ENCODE data around the gene LRRC1. TPM values are rescaled to one million over a fixed set of nuclear protein-coding genes. Genes with fewer than 3 reads are reported as not detected.

Gene LRRC1
- total RNA-seq, 1 experiment from 2014 or later: 10.3 TPM

DNA sequence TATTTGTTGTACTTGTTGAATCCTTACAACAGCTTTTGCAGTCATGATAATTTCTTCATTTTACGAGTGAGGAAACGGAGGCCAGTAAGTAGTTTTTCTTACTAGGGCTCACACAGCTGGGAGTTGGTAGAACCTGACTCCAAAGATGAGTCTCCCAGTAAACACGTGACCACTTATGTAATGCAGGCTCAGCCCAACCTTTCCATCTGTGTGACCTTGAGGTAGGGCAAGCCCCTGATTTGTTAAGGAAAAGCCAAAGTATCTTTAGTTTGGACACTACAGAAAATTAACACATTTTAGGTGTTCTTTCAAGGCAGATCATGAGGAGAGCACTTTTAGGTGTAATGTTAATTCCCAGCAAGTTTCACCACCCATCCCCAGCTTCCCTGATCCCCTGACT is 111.3 kb downstream of the LRRC1 start:
- H3K4me3 Mint-ChIP-seq: no peak overlapping the region
- Histone ChIP-seq H4K8ac (replicated peaks; ENCODE audit: insufficient read length, low read depth, low read length) (no peak overlapping the region), H3K27me3 (ENCODE audit: insufficient read depth, low read length) (no peaks in the 10 kb centered on the region), H3K23ac (ENCODE audit: insufficient read length, low read depth, low read length) (no peak overlapping the region), H3K23me2 (ENCODE audit: insufficient read length, low read depth, low read length, poor library complexity, severe bottlenecking) (no peaks in the 10 kb centered on the region), H3K79me2 (ENCODE audit: insufficient read depth, low read length) (no peaks in the 10 kb centered on the region), H2BK15ac (ENCODE audit: low read depth, low read length) (no peak overlapping the region), H2BK120ac (ENCODE audit: low read depth, low read length, poor library complexity, severe bottlenecking) (no peak overlapping the region), H3K9me3 (ENCODE audit: control insufficient read depth, low read depth, low read length) (no peaks in the 10 kb centered on the region), H2AK5ac (ENCODE audit: insufficient read length, low read length) (no peak overlapping the region), H2BK20ac (ENCODE audit: low read depth, low read length, poor library complexity, severe bottlenecking) (no peak overlapping the region), H2BK12ac (ENCODE audit: insufficient read length, low read depth, low read length) (no peak overlapping the region), H4K91ac (ENCODE audit: insufficient read length, low read depth, low read length) (no peak overlapping the region), H3K4ac (ENCODE audit: low read depth, low read length) (no peak overlapping the region), H3K4me1 (ENCODE audit: insufficient read depth, low read length) (no peaks in the 10 kb centered on the region; the same call in 1 of the 2 replicates), H3K79me1 (ENCODE audit: insufficient read depth, low read depth, low read length, poor library complexity, severe bottlenecking) (no peaks in the 10 kb centered on the region), H3K14ac (ENCODE audit: insufficient read depth, low read length) (no peak overlapping the region), H2AFZ (ENCODE audit: low read length) (no peak overlapping the region), H4K5ac (ENCODE audit: insufficient read length, low read depth, low read length) (no peak overlapping the region), H3K18ac (ENCODE audit: insufficient read length, low read depth, low read length) (no peak overlapping the region), H4K20me1 (ENCODE audit: control insufficient read depth, insufficient read depth, insufficient read length) (no peaks in the 10 kb centered on the region), H2BK5ac (ENCODE audit: insufficient read length, low read length) (no peak overlapping the region), H3K27ac (ENCODE audit: insufficient read length, low read depth, low read length) (no peak overlapping the region), H3K9ac (ENCODE audit: extremely low read depth, insufficient read length, low read length) (no peak overlapping the region), H3K56ac (ENCODE audit: insufficient read length, low read depth, low read length) (no peak overlapping the region), H3K4me2 (ENCODE audit: insufficient read depth, insufficient read length, low read length) (no peak overlapping the region), H3T11ph (ENCODE audit: low read length) (no peak overlapping the region)
- DNase-seq: no peak
- no peaks in the 10 kb centered on the region for H3K27me3 Mint-ChIP-seq (ENCODE audit: low read depth)
- H3K9me3 Mint-ChIP-seq: no peaks in the 10 kb centered on the region
- TF ChIP-seq, protein P1, sequence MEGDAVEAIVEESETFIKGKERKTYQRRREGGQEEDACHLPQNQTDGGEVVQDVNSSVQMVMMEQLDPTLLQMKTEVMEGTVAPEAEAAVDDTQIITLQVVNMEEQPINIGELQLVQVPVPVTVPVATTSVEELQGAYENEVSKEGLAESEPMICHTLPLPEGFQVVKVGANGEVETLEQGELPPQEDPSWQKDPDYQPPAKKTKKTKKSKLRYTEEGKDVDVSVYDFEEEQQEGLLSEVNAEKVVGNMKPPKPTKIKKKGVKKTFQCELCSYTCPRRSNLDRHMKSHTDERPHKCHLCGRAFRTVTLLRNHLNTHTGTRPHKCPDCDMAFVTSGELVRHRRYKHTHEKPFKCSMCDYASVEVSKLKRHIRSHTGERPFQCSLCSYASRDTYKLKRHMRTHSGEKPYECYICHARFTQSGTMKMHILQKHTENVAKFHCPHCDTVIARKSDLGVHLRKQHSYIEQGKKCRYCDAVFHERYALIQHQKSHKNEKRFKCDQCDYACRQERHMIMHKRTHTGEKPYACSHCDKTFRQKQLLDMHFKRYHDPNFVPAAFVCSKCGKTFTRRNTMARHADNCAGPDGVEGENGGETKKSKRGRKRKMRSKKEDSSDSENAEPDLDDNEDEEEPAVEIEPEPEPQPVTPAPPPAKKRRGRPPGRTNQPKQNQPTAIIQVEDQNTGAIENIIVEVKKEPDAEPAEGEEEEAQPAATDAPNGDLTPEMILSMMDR (conservative IDR thresholded peaks at IDR 0.05): no peak
- H3K4me1 Mint-ChIP-seq: peaks cover 12% of the 10 kb centered on the region in 2 experiments
- no peak overlapping the region for H3K27ac Mint-ChIP-seq
- no CpG with 5 or more reads among the region's 3 CpGs for WGBS (ENCODE audit: extremely low coverage, insufficient read length, low lambda C conversion rate)
- H3K36me3 Mint-ChIP-seq (ENCODE audit: insufficient read depth in 1 of 3, low read depth in 3 of 3): peaks cover 5 to 9% (median 6%) of the 10 kb centered on the region in 3 experiments; a peak in 6 of 7 replicates

Data from H9 (cell line).